HG02852 (cell line): ENCODE data around the gene DDA1.
"Not testable (repeated sequence)": the region's sequence is repeated elsewhere in the genome, so short reads cannot be mapped to it uniquely, and the experiment has no call there.

Experiments
- ATAC-seq: cut with Tn5 transposase; IDR thresholded peaks from one replicate; pipeline ENCODE4 v1.9.1; 2021; ENCODE audit warnings: mild to moderate bottlenecking, moderate library complexity; ENCODE audit not compliant: unreplicated experiment

Gene DDA1

GRCh38 chr19:17309198-17309964, at the start of gene DDA1:
DDA1 (plus strand) TSS chr19:17309563; CDS start chr19:17309655, 92 bp downstream.
- ATAC-seq = peak; percentile 61

- no peak for ATAC-seq
These were observed 49.4 kb upstream of the DDA1 start for GRCh38 chr19:17259934-17260333.

- peak; percentile 78 for ATAC-seq
These were observed 48.5 kb upstream of the DDA1 start for GRCh38 chr19:17260842-17261325.

DNA sequence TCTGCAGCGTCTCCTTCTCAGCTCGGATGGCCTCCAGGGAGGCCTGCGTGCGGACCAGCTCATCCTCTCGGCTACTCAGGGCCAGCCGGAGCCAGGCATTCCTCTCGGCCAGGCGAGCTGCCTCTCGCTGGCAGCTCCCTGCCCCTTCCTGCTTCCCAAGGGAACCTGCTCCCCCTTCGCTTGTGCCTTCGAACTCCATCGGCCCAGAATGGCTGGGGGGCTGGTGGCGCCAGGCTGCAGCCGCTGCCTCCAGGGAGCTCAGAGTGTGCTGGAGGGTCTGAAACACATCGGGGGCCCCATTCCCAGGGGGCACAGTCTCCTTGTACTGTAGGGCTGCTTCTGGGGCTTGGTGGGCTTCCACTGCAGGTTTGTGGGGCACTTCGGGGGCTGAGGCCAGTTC, 46.8 kb upstream of the DDA1 start:
- ATAC-seq = no peak

DNA sequence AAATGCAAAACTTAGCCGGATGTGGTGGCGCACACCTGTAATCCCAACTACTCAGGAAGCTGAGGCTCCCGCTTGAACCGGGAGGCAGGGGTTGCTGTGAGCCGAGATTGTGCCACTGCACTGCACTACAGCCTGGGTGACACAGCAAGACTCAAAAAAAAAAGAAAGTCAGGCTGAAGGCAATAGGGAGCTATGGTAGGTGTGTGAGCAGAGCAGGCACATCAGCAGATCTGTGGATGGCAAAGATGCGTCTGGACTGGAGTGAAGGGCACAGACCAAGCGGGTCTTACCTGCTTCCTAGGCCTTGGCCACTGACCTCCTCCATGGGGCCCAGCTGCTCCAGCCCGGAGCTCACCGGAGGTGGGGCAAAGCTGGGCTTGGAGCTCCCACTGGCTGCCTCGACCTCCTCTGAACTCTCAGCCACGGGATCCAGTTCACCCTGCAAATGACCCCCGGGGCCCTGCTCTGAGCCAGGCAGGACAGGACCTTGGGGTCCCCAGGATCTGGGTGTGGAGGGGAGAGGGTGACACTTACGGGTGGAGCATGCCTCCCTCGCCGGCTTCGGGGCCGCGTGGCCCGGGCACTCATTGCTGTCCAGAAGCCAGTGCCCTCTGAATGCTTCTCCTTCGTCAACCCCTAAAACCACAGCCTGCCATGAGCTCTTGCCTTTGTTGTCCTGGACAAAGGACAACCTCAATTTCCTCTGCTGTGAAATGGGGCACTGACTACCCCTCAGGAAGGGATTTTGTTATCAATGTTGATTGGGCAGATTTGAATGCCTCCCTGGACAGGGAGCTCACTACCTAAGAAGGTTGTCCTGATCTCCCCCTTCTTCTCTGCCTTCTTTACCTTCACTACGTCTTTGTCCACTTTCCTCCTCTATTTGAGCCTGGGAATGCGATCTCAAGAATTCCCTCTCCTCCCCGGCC, 45.4 kb upstream of the DDA1 start:
- no peak for ATAC-seq

DNA sequence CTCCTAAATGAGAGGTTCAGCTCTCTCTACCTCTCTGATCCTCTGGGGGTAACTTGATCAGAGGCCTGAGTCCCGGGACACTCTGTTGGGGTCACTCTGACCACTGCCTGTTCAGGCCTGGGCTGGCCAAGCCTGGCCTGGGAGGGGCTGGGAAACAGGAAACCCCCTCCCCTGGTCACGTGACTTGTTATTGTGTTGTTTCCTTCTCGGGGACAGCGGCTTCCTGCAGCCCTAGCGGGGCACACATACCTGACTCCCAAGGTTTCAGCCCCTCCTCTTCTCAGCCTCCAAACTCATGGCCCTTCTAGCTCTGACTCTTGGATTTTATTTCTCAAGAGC, 44.8 kb upstream of the DDA1 start, which contains the start of gene USHBP1:
Gene USHBP1, minus strand, starts transcription at position 105 of the 339 bp plus-strand sequence. CDS start 446 bp downstream, outside the sequence.
- no peak for ATAC-seq

GRCh38 chr19:17266026-17266425, 43.3 kb upstream of the DDA1 start:
- ATAC-seq = no peak

DNA sequence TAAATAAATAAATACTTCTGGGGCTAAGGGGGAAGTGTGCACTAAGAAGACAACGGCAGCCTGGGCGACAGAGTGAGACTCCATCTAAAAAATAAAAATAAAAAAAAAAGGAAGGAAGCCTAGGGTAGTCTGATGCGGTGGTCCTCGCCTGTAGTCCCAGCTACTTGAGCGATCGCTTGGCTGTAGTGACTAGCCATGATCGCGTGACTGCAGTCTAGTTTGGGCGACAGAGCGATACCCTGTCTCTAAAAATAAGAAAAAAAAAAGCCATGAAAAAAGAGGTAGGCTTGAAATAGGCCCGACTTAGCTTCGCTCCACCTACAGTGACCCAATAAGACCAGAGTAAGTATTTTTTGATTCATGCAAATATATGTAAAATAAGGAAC, 42.8 kb upstream of the DDA1 start:
- no peak for ATAC-seq

DNA sequence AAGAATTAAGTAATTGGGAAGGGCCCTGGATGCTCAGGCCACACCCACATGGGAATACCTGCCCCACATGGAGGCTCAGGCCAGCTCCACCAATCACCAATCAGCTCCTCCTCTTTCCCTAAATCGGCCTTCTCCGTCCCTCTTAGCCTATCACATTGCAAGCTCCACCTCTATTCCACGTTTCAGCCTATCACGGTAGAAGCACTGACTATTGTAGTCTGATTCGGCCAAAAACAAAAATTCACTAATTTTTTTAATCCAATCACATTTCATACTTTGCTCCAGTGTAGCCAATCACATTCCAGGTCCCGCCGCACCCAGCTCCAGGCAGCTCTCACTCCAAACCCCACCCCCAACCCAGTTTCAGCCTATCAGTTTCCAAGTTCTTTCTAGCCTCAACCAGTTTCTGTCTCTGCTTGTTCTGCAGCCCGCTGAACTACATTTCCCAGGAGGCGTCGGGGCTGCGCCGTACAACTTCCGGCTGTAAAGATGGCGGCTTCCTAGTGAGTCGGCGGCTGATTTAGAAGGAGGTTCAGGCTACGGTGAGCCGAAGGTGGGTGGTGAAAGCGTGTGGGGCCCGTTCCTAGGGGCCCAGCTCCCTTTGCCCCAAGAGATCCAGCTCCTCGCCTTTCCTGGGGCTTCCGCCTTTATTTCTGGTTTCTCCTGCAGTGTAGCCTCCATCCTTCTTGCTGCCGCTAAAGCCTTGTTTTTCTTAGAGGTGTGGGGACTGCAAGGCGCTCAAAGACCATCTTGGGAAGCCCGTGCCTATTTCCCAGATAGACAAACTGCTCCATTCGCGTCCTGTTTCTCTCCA, 42.2 kb upstream of the DDA1 start, which contains the start of gene BABAM1:
Gene BABAM1, plus strand, starts transcription at position 469 of the 814 bp plus-strand sequence. CDS start 1,364 bp downstream, outside the sequence.
- ATAC-seq = peak; percentile 85

DNA sequence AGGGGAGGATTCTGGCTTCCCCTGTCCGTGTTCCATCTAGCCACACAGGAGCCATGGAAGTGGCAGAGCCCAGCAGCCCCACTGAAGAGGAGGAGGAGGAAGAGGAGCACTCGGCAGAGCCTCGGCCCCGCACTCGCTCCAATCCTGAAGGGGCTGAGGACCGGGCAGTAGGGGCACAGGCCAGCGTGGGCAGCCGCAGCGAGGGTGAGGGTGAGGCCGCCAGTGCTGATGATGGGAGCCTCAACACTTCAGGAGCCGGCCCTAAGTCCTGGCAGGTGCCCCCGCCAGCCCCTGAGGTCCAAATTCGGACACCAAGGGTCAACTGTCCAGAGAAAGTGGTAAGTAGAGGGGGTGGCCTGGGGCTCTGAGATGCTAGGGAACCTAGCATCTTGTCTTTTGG, 40.6 kb upstream of the DDA1 start:
- ATAC-seq = no peak

DNA sequence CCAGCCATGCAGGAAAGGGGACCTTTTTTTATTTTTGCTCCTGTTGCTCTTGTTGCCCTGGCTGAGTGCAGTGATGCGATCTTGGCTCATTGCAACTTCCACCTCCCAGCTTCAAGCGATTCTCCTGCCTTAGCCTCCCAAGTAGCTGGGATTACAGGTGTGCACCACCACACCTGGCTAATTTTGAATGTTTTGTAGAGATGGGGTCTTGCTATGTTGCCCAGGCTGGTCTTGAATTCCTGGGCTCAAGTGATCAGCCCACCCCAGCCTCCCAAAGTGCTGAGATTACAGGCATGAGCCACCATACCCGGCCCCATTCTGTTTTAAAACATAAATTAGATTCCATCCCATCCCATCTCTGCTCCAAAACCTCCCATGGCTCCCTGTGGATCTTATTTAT, 34.5 kb upstream of the DDA1 start:
- ATAC-seq = not testable (repeated sequence)

GRCh38 chr19:17275441-17276175, 33.8 kb upstream of the DDA1 start:
- ATAC-seq = no peak

- no peak for ATAC-seq
These were observed 29.9 kb upstream of the DDA1 start for GRCh38 chr19:17279436-17279835.

DNA sequence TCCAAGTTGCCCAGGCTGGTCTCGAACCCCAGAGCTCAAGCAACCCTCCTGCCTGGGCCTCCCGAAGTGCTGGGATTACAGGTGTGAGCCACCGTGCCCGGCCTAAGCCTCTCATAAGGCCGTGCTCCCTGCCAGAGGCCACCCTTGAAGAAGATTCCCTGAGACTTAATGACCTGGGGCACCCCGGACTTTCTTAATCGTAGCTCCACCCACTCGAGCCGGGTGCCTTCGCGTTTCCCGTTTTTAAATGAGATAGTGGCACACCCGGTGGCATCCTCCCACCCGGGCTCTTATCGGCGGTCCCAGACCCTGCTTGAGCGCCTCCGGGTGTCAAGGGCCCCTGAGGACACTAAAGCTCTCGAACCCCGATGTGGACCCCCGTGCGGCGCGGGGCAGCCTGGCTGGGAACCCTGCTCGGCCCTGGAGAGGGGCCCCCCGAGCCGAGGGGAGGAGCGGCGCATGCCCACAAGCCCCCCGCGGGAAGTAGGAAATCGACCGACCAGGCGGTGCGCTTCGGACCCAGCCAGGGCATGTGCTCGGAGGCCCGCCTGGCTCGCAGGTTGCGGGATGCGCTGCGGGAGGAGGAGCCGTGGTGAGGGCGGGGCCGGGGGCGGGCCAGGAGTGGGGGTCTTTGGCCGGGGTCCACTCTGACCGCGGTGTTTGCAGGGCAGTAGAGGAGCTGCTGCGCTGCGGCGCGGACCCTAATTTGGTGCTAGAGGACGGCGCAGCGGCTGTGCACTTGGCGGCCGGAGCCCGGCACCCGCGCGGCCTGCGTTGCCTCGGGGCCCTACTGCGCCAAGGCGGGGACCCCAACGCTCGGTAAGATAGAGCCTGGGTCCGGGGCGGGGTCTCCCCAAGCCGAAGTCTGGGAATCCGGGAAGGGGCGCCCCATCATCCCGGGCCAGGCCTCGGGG, 27.7 kb upstream of the DDA1 start, which contains the start of gene ANKLE1:
Gene ANKLE1, plus strand, starts transcription at position 511 of the 914 bp plus-strand sequence. Its CDS starts 20 bp downstream, at position 531.
- ATAC-seq = no peak

- no peak for ATAC-seq
These were observed 26.8 kb upstream of the DDA1 start for GRCh38 chr19:17282488-17283125.

DNA sequence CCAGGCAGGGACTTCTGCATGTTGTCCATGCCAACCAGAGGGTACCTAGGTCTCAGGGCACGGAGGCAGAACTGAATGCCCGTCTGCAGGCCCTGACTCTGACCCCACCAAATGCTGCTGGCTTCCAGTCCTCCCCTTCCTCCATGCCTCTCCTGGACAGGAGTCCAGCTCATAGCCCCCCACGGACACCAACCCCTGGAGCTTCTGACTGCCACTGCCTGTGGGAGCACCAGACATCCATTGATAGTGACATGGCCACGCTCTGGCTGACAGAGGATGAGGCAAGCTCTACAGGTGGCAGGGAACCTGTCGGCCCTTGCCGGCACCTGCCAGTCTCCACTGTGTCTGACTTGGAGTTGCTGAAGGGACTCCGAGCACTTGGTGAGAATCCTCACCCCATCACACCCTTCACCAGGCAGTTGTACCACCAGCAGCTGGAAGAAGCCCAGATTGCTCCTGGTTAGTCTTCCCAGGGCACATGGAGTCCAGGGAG, 25.8 kb upstream of the DDA1 start:
- no peak for ATAC-seq

DNA sequence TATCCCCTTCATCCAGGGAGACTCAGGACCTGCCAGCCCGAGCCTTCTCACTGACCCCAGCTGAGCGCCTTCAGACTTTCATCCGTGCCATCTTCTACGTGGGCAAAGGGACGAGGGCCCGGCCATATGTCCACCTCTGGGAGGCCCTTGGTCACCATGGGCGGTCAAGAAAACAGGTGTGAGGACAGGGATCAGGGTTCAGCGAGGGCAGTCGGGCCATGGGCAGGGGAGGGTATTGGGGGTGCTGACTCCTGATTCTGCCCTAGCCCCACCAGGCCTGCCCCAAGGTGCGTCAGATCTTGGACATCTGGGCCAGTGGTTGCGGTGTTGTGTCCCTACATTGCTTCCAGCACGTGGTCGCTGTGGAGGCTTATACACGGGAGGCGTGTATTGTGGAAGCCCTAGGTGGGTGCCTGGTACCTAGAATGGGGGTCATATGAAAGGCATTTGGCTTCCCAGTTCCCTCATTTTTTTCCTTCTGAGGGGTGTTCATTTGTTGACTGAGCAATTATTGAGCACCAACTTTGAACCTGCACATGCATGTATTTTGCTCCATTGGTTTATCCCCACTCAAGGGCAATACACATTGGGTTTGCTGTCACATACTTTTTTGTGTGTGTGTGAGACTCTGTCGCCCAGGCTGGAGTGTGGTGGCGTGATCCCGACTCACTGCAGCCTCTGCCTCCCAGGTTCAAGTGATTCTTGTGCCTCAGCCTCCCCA, 23.8 kb upstream of the DDA1 start:
- ATAC-seq = no peak

DNA sequence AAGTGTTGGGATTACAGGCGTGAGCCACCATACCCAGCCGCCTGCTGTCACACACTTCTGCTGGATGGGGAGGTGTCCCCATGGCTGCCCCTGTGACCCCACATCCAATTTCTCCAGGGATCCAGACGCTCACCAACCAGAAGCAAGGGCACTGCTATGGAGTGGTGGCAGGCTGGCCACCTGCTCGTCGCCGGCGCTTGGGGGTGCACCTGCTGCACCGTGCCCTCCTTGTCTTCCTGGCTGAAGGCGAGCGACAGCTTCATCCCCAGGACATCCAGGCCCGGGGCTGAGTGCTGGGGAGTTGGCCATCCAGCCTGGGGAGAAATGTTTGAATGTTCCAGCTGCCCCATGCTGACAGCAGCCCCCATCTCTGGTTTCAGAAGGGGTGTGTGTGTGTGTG, 23.1 kb upstream of the DDA1 start:
- no peak for ATAC-seq
